ENCODE data around the gene EIF2A. TPM values are rescaled to one million over a fixed set of nuclear protein-coding genes. Genes with fewer than 3 reads are reported as not detected.

Gene EIF2A
- total RNA-seq, 1 experiment from 2014 or later, result 74.1 TPM

- H3K23ac ChIP-seq (ENCODE audit: insufficient read length, low read depth, low read length), result no peak overlapping the region
- no peak overlapping the region for H4K5ac ChIP-seq (ENCODE audit: insufficient read length, low read depth, low read length)
- no peak overlapping the region for H3K4ac ChIP-seq (ENCODE audit: low read depth, low read length)
- WGBS (ENCODE audit: extremely low coverage, insufficient read length, low lambda C conversion rate), result no CpG with 5 or more reads among the region's 6 CpGs
- no peak overlapping the region for H2BK120ac ChIP-seq (ENCODE audit: low read depth, low read length, poor library complexity, severe bottlenecking)
- H3K18ac ChIP-seq (ENCODE audit: insufficient read length, low read depth, low read length), result no peak overlapping the region
- no peak overlapping the region for H2AK5ac ChIP-seq (ENCODE audit: insufficient read length, low read length)
- Mint-ChIP-seq H3K27ac (no peak overlapping the region), H3K9me3 (no peaks in the 10 kb centered on the region), H3K4me3 (no peak overlapping the region), H3K27me3 (ENCODE audit: low read depth) (no peaks in the 10 kb centered on the region), H3K4me1 (peaks cover 2 to 4% of the 10 kb centered on the region in 2 experiments; a peak in 1 of 4 replicates), H3K36me3 (ENCODE audit: insufficient read depth in 1 of 3, low read depth in 3 of 3) (peaks cover 13 to 19% (median 18%) of the 10 kb centered on the region in 3 experiments; a peak in 6 of 7 replicates)
- no peak overlapping the region for H3K56ac ChIP-seq (ENCODE audit: insufficient read length, low read depth, low read length)
- H3T11ph ChIP-seq (ENCODE audit: low read length), result no peak overlapping the region
- H3K23me2 ChIP-seq (ENCODE audit: insufficient read length, low read depth, low read length, poor library complexity, severe bottlenecking), result no peaks in the 10 kb centered on the region
- H3K27ac ChIP-seq (ENCODE audit: insufficient read length, low read depth, low read length), result no peak overlapping the region
- no peaks in the 10 kb centered on the region for H3K9me3 ChIP-seq (ENCODE audit: control insufficient read depth, low read depth, low read length)
- no peaks in the 10 kb centered on the region for H3K4me1 ChIP-seq (ENCODE audit: insufficient read depth, low read length)
- no peak overlapping the region for H2BK5ac ChIP-seq (ENCODE audit: insufficient read length, low read length)
- H2BK15ac ChIP-seq (ENCODE audit: low read depth, low read length), result no peak overlapping the region
- no peak overlapping the region for H2BK20ac ChIP-seq (ENCODE audit: low read depth, low read length, poor library complexity, severe bottlenecking)
- H3K9ac ChIP-seq (ENCODE audit: extremely low read depth, insufficient read length, low read length), result no peak overlapping the region
- no peaks in the 10 kb centered on the region for H3K27me3 ChIP-seq (ENCODE audit: insufficient read depth, low read length)
- H3K14ac ChIP-seq (ENCODE audit: insufficient read depth, low read length), result no peak overlapping the region
- no peak overlapping the region for H3K4me2 ChIP-seq (ENCODE audit: insufficient read depth, insufficient read length, low read length)
- H4K8ac ChIP-seq (replicated peaks; ENCODE audit: insufficient read length, low read depth, low read length), result no peak overlapping the region
- no peak overlapping the region for H2BK12ac ChIP-seq (ENCODE audit: insufficient read length, low read depth, low read length)
- TF ChIP-seq CTCF (conservative IDR thresholded peaks at IDR 0.05), result no peak
- H2AFZ ChIP-seq (ENCODE audit: low read length), result no peak overlapping the region
- no peaks in the 10 kb centered on the region; the same call in 1 of the 2 replicates for H3K79me2 ChIP-seq (ENCODE audit: insufficient read depth, low read length)
- H4K20me1 ChIP-seq (ENCODE audit: control insufficient read depth, insufficient read depth, insufficient read length), result no peaks in the 10 kb centered on the region
- H3K79me1 ChIP-seq (ENCODE audit: insufficient read depth, low read depth, low read length, poor library complexity, severe bottlenecking), result peaks cover 2% of the 10 kb centered on the region
- no peak overlapping the region for H4K91ac ChIP-seq (ENCODE audit: insufficient read length, low read depth, low read length)
- no peak for DNase-seq
Measured at GRCh38 chr3:150589759-150590158, 43.2 kb downstream of the EIF2A start.

Measured in H9 (cell line).